Bronchial epithelial cell (primary cell): Measurements from ENCODE around the gene DRD2. TPM values are rescaled to one million over a fixed set of nuclear protein-coding genes. Genes with fewer than 3 reads are reported as not detected.
A peak's percentile ranks its signal among the peaks of the same experiment; 100 is the strongest.

Experiments used
- DNase-seq: peaks from one replicate; pipeline ENCODE4 v3.0.0-alpha.2; 2010; ENCODE audit warnings: low read depth
- FAIRE-seq: peaks from 2 replicates; lab custom pipeline; 2011; peaks lifted over from hg19 to GRCh38; lab: Jason Lieb, UNC
- H3K27me3 ChIP-seq: 2 replicates; pipeline ENCODE4 v1.5.1; 2011; ENCODE audit warnings: low read length; ENCODE audit not compliant: control insufficient read depth, insufficient read depth
- H3K36me3 ChIP-seq: 2 replicates; pipeline ENCODE4 v1.5.1; 2011; ENCODE audit warnings: low read length; ENCODE audit not compliant: control insufficient read depth, insufficient read depth
- H3K4me3 ChIP-seq: 2 replicates; pipeline ENCODE4 v1.5.1; 2011; ENCODE audit warnings: mild to moderate bottlenecking, low read depth, low read length, control low read depth
- CTCF ChIP-seq: IDR thresholded peaks from 2 replicates; pipeline ENCODE4 v1.5.1; 2011; ENCODE audit warnings: mild to moderate bottlenecking, moderate library complexity, low read length, control low read depth, inconsistent platforms; ENCODE audit not compliant: insufficient read depth, severe bottlenecking
- total RNA-seq: library from RNA; depleted of rRNA; stranded (reverse); fragments of >200 nt; gene quantifications from 2 replicates; pipeline ENCODE4 v1.2.1, GENCODE V29; 2014

DRD2 gene
- total RNA-seq, 1 donor from 2014 or later = not detected

- peak; percentile 32 for FAIRE-seq
These were observed 82.8 kb downstream of the DRD2 start for GRCh38 chr11:113392236-113392921.

GRCh38 chr11:113389272-113389671, 85.9 kb downstream of the DRD2 start:
- no peak for TF ChIP-seq CTCF
- no peak for FAIRE-seq
- Histone ChIP-seq H3K27me3 (no peaks in the 10 kb centered on the region), H3K36me3 (no peaks in the 10 kb centered on the region), H3K4me3 (no peak overlapping the region)
- DNase-seq = no peak

More at GRCh38 chr11:113392236-113392921, 82.8 kb downstream of the DRD2 start:
- Histone ChIP-seq H3K4me3 (no peak overlapping the region), H3K36me3 (no peaks in the 10 kb centered on the region), H3K27me3 (no peaks in the 10 kb centered on the region)
- no peak for TF ChIP-seq CTCF
- DNase-seq = no peak

GRCh38 chr11:113387605-113388211, 87.5 kb downstream of the DRD2 start, which contains the start of gene ANKK1:
Gene ANKK1 (plus strand): TSS chr11:113387779. CDS start chr11:113387885, 106 bp downstream.
- DNase-seq (peak; percentile 36), FAIRE-seq (no peak)
- Histone ChIP-seq H3K4me3 (peak within 1 kb of the TSS; percentile 45), H3K36me3 (no peaks in the 10 kb centered on the region), H3K27me3 (no peaks in the 10 kb centered on the region)
- peak; percentile 78 for TF ChIP-seq CTCF

- no peaks in the 10 kb centered on the region for H3K27me3 ChIP-seq
- DNase-seq (no peak), FAIRE-seq (no peak)
- H3K4me3 ChIP-seq = no peak overlapping the region
- no peaks in the 10 kb centered on the region for H3K36me3 ChIP-seq
- TF ChIP-seq CTCF = no peak
These were observed 88.3 kb downstream of the DRD2 start for GRCh38 chr11:113386866-113387265.

- H3K4me3 ChIP-seq = no peak overlapping the region
- peak; percentile 38 for DNase-seq
- TF ChIP-seq CTCF = no peak
These were observed 89.4 kb downstream of the DRD2 start for GRCh38 chr11:113385749-113386148.

More at GRCh38 chr11:113385749-113386148, 89.4 kb downstream of the DRD2 start:
- no peak for FAIRE-seq
- Histone ChIP-seq H3K27me3 (no peaks in the 10 kb centered on the region), H3K36me3 (no peaks in the 10 kb centered on the region)
